ENCODE results near the gene LMO7. TPM values are rescaled to one million over a fixed set of nuclear protein-coding genes. Genes with fewer than 3 reads are reported as not detected.

The LMO7 gene
- total RNA-seq, 1 experiment from 2014 or later, result 20.4 TPM

GRCh38 chr13:75643693-75644092 is 7.6 kb downstream of the LMO7 start:
- Histone ChIP-seq H3K27ac (ENCODE audit: insufficient read length, low read depth, low read length) (no peak overlapping the region), H3K18ac (ENCODE audit: insufficient read length, low read depth, low read length) (no peak overlapping the region), H3K56ac (ENCODE audit: insufficient read length, low read depth, low read length) (no peak overlapping the region), H2BK15ac (ENCODE audit: low read depth, low read length) (no peak overlapping the region), H3K79me2 (ENCODE audit: insufficient read depth, low read length) (peaks cover 2% of the 10 kb centered on the region; the same call in 1 of the 2 replicates), H2AK5ac (ENCODE audit: insufficient read length, low read length) (no peak overlapping the region), H3T11ph (ENCODE audit: low read length) (no peak overlapping the region), H3K27me3 (ENCODE audit: insufficient read depth, low read length) (no peaks in the 10 kb centered on the region), H3K4ac (ENCODE audit: low read depth, low read length) (no peak overlapping the region), H3K79me1 (ENCODE audit: insufficient read depth, low read depth, low read length, poor library complexity, severe bottlenecking) (no peaks in the 10 kb centered on the region), H3K23ac (ENCODE audit: insufficient read length, low read depth, low read length) (no peak overlapping the region), H3K9ac (ENCODE audit: extremely low read depth, insufficient read length, low read length) (no peak overlapping the region), H3K23me2 (ENCODE audit: insufficient read length, low read depth, low read length, poor library complexity, severe bottlenecking) (no peaks in the 10 kb centered on the region), H3K4me1 (ENCODE audit: insufficient read depth, low read length) (peaks cover 9% of the 10 kb centered on the region; the same call in 1 of the 2 replicates), H4K5ac (ENCODE audit: insufficient read length, low read depth, low read length) (no peak overlapping the region), H2BK120ac (ENCODE audit: low read depth, low read length, poor library complexity, severe bottlenecking) (no peak overlapping the region), H2AFZ (ENCODE audit: low read length) (no peak overlapping the region), H2BK12ac (ENCODE audit: insufficient read length, low read depth, low read length) (no peak overlapping the region), H3K4me2 (ENCODE audit: insufficient read depth, insufficient read length, low read length) (no peak overlapping the region), H3K9me3 (ENCODE audit: control insufficient read depth, low read depth, low read length) (no peaks in the 10 kb centered on the region), H3K14ac (ENCODE audit: insufficient read depth, low read length) (no peak overlapping the region), H4K20me1 (ENCODE audit: control insufficient read depth, insufficient read depth, insufficient read length) (no peaks in the 10 kb centered on the region), H2BK20ac (ENCODE audit: low read depth, low read length, poor library complexity, severe bottlenecking) (no peak overlapping the region), H2BK5ac (ENCODE audit: insufficient read length, low read length) (no peak overlapping the region), H4K91ac (ENCODE audit: insufficient read length, low read depth, low read length) (no peak overlapping the region), H4K8ac (replicated peaks; ENCODE audit: insufficient read length, low read depth, low read length) (no peak overlapping the region)
- Mint-ChIP-seq H3K9me3 (no peaks in the 10 kb centered on the region), H3K36me3 (ENCODE audit: insufficient read depth in 1 of 3, low read depth in 3 of 3) (peaks cover 0 to 7% (median 0%) of the 10 kb centered on the region in 3 experiments; a peak in 1 of 7 replicates), H3K27ac (no peak overlapping the region), H3K4me3 (no peak overlapping the region), H3K4me1 (peaks cover 15 to 24% of the 10 kb centered on the region in 2 experiments), H3K27me3 (ENCODE audit: low read depth) (no peaks in the 10 kb centered on the region; the same call in 1 of the 2 replicates)
- no peak for TF ChIP-seq CTCF (conservative IDR thresholded peaks at IDR 0.05)
- DNase-seq, result no peak
